GM19468 (cell line): ENCODE results near the gene MEMO1.
"Not testable (repeated sequence)": the region's sequence is repeated elsewhere in the genome, so short reads cannot be mapped to it uniquely, and the experiment has no call there.

Experiments used
- ATAC-seq: cut with Tn5 transposase; IDR thresholded peaks from one replicate; pipeline ENCODE4 v1.9.1; 2021; ENCODE audit warnings: mild to moderate bottlenecking, moderate library complexity, moderate number of reproducible peaks; ENCODE audit not compliant: unreplicated experiment; ENCODE audit errors: extremely low read depth

MEMO1 gene

DNA sequence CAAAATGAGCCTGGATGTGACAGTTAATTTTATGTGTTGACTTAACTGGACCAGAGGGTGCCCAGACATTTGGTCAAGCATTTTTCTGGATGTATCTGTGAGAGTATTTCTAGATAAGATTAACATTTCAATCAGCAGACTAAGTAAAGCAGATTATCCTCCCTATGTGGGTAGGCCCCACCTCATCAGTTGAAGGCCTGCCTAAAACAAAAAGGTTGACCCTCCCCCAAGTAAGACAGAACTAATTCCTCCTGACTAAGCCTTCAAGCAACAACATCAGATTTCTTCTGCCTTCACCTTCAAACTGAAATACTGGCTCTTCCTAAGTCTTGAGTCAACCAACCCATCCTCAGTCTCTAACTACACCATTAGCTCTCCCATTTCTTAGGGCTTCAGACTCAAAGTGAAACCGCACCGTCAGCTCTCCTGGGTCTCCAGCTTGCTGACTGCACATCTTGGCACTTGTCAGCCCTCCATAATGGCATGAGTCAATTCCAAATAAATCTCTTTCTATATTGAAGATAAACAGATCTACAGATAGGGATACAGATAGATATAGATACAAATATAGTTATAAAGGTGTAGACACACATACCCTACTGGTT lies 47.9 kb downstream of the MEMO1 start:
- ATAC-seq, result no peak

DNA sequence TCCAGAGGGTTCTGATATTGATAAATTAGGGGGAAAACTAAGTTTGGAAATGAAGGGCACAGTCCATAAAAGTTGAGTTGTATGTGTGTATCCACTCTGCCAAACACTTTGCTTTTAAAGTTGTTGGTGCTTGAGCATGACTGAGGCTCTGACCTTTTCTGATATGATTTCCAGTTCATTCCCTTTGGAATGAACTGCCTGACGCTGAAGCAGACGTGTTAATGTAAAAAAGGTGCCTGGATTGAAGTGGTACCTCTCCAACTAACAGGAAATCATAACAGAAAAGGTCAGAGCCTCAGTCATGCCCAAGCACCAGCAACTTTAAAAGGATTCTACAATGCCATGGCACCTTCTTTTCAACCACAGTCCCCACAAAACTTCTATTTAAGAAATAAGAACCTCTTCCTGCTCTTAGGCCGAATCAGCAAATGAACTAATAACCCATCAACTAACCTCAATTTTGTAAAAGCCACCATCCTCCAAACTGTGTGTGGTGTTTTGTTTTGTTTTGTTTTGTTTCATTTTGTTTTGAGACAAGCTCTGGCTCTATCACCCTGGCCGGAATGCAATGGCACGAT lies 52.6 kb downstream of the MEMO1 start:
- no peak for ATAC-seq

DNA sequence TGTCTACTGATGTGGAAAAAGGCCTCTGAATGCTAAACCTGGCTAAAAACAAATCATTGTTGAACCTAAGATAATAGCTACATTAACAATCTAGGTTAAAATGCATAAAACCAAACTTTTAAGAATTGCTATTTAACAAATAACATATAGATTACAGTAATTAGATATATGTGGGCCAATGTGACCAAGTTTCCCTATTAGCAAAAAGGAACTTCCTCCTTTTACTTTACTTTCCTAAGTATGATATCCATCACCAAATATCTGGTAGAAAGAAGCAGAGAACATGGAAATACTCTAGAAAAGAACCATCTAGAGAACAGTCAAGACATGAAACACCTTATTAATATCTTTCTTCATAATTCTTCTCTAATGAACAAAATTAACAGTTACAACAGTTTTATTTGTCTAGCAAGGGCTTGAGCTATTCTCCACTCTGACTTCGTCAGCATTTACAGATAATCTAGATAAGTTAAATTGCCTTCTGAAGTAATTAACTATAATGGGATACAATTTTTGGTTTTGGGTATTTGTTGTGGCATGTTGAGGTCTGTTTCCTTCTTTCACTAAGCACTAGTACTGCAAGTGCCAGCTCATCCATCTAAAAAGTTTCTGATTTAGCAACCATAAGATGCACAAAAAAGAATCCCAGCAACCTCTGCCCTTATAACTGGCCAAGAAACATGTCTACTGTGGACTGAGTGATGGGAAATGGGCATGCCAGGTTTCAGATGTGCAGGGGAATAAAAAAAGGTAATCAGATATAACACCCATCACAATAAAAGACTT lies 53.3 kb downstream of the MEMO1 start:
- ATAC-seq, result no peak

DNA sequence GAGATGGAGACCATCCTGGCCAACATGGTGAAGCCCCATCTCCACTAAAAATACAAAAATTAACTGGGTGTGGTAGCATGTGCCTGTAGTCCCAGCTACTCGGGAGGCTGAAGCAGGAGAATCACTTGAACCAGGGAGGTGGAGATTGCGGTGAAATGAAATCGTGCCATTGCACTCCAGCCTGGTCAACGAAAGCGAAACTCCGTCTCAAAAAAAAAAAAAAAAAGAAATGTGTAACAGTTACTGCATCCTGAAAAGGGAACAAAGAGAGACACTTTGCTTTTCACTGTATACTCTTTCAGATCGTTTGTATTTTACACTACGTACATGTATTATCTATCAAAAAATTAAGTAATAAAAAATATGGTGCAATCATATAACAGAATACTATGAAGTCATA lies 53.9 kb downstream of the MEMO1 start:
- ATAC-seq, result not testable (repeated sequence)

DNA sequence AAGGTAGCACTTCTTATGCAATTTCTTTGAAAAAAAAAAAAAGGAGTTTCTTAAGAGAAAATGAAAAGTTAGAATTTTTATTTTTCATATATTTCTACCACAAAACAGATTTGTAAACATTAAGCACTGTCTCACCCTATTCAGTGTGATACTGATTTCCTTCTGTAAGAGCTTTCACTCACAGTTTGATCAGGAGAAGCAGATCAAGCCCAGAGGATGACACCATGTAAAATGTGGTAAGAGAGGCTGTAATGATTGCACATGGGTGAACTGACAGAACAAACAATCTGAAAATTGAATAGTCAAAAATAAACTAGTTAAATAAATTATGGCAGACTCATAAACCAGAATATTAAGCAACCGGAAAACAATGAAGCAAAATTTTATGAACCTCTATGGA lies 54.5 kb downstream of the MEMO1 start:
- no peak for ATAC-seq

DNA sequence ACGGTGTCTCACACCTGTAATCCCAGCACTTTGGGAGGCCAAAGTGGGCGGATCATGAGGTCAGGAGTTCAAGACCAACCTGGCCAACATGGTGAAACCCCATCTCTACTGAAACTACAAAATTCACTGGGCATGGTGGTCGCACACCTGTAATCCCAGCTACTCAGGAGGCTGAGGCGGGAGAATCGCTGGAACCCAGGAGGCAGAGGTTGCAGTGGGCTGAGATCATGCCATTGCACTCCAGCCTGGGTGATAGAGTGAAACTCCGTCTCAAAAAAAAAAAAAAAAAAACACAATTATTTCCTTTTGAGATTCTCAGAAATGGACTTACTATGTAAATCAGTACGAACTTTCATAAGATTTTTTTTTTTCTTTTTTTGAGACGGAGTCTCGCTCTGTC lies 57.7 kb downstream of the MEMO1 start:
- ATAC-seq, result not testable (repeated sequence)

DNA sequence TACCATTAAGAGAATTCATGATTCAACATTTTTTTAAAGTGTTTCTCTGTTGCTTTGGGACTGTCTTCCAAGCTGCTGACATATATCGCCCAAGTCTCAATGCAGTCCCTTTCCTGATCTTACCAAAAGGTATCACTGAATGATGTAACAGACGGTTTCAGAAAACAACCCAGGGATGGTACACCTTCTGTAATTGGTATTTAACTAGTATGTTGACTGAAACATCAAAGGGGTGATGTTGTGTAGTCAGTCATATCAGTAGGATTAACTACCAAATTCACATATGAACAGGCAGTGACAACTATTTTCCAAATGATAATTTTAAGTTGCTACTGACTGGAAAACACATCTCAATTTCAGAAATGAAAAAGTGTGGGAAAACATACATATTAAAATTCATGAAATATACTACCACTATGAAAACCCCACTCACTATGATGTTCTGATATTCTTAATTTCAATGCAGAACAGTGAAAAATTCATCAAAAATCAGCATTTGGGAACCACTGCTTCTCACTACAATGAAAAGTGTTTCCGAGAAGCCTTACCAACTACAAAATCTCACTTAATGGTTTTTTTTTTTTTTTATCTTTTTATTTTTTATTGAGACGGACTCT lies 59.8 kb downstream of the MEMO1 start:
- no peak for ATAC-seq

DNA sequence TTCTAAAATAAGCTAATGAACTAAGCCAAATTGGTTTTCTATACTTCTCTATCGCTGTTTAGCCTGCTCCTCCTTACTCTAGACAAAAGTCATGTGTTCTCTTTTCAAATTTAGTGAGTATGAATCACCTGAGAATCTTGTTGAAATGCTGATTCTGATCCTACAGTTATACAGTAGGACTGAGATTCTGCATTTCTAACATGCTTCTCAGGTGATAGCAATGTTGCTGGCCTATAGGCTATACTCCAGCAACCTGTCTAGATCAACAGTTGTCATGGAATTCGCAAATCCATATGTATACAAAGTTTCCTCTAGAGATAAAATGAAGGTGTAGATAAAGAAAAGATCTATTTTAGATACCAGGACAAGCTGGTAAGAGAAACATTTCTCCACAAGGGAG lies 62.9 kb downstream of the MEMO1 start:
- ATAC-seq, result no peak

DNA sequence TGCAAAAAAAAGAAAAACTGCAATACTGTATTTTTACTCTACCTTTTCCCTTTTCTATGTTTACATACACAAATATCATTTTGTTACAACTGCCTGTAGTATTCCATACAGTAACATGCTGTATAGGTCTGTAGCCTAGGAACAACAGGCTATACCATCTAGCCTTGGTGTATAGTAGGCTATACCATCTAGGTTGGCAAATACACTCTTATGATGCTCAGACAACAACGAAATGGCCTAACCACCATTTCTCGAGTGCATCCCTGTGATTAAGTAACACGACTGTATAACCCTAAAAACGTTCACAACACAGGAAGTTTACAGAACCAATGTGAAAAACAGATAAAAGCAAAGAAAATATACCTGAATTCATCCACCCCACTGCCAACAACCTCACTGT lies 64.0 kb downstream of the MEMO1 start:
- ATAC-seq, result no peak

DNA sequence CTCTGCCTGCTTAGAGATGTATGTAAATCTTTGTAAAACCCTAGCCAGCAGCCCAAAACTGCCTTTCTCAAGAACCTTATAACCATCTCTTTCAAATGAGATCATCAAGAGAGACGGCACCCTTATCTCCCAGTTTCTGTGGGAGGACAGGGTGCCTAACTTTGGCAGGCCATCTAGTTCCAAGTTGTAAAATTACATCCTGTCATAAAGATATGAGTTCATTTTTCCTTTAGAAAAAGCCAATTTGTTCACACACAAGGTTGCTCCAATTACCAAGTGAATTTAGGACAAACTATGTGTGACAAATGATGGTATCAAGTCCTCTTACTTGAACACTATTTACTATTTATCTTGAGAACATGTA lies 65.3 kb downstream of the MEMO1 start:
- no peak for ATAC-seq

DNA sequence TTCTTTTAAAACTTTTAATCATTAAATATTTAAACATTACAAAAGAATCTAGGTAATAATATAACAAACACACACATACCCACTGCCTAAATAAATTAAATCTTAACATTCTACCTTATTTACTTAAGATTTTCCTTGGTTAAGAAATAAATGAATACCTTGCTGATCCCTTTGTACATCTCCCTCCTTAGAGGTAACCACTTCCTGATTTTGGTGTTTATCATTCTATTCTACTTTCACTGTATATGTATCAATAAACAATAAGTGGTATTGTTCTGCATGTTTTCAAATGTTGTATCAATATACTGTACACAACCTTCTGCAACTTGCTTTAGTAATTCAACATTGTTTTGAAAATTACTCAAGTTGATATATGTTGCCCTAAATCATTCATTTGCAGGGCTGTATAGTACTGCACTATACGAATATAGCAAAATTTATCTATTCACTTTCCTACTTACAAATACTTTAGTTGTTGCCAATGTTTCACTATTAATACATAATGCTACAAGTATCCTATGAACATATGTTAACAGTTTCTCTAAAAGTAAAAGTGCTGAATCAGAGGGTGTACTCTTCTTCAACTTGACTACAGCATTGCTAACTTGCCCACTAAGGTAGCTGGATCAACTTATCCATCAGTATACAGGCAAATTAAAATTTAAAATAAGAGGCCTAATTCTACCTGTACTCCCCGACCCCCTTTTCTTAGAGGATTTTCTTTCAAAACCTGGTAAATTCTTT lies 65.8 kb downstream of the MEMO1 start:
- no peak for ATAC-seq

DNA sequence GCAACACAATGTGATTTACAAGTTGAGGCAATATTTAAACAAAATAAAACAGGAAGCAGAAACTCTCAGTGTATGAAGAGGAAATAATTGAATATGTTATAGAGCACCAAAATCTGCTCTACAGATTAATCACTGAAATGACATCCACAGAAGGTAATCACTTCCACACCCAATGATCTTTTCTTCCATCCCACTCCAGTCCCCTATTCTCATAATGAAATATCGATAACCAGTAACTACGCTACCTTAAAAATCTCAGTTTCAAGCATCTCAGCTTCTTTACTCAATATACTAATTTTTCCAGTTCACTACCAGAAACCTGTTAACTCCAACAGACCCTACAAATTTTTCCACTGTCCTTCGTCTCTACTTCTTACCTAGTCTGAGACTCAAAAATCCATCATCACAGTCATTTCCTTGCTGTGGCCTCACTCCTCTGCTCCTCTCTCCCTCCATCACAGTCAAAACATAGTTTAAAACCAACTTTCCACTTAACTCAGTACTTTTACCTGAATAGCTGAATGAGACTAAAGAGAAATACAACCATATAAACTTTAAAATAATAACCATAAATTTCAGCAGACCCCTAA lies 67.1 kb downstream of the MEMO1 start:
- ATAC-seq, result no peak

DNA sequence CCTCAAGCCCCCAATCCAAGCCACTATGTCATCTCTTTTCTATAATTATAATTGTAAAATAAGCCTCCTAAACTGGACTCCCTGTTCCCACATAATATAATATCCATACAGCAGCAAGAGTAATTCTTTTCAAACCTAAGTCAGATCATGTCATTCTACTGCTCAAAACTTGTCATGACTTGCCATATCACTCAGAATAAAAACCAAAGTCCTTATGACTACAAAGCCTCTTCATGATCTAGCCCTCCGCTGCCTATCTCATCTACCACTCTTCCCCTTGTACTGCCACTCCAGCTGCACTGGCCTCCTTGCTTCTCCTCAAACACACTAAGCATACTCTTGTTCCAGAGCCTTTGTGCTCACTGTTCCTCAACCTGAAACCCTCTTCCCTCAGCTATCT lies 69.9 kb downstream of the MEMO1 start:
- ATAC-seq, result no peak

DNA sequence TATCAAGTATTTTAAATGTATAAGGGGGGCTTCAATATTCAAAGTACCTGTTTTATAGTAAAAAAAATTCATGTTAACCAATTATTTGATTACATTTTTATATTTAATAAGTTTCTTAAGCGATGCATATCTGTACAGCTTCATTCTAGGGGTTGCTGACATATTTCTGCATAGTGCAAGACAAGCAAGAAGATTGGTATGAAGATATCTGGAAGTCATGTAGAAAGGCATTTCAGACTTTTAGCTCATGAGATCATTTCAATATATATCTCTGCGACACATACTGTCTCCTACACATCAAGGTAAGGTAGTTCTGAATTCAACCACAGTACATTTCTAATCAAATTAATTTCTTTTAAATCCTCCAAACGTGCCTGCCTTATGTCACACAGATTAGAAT lies 73.1 kb downstream of the MEMO1 start:
- ATAC-seq, result no peak

DNA sequence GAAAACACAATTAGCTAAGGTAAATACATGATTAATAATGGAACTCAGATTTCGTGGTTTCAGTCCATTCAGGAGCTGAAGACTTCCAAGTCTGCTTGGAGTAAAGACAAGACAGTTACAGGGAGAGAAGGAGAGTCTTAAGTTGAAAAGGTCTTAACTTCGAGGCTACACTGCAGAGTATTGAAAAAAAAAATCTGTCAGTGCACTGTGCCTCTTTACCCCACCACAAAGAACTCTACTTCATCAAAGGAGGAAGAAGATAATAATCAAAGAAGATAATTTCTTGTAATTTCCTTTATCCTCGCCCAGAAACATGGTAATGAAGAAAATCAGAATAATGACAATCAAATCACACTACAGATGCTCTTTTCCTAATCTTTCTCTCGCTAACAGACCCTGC lies 75.4 kb downstream of the MEMO1 start:
- ATAC-seq, result no peak

DNA sequence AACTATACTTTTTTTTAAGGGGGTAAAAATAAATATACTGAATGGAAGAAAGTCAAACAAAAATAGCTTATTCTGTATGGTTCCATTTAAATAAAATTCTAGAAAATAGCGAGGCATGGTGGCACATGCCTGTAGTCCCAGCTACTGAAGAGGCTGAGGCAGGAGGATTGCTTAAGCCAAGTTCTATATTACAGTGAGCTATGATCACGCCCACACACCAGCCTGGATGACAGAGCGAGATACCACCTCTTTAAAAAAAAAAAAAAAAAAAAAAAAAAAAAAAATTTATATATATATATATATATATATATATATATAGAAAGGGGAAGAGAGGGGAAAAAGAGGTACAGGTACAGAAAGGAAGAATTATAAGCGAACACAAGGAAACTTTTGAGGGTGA lies 77.7 kb downstream of the MEMO1 start:
- no peak for ATAC-seq

DNA sequence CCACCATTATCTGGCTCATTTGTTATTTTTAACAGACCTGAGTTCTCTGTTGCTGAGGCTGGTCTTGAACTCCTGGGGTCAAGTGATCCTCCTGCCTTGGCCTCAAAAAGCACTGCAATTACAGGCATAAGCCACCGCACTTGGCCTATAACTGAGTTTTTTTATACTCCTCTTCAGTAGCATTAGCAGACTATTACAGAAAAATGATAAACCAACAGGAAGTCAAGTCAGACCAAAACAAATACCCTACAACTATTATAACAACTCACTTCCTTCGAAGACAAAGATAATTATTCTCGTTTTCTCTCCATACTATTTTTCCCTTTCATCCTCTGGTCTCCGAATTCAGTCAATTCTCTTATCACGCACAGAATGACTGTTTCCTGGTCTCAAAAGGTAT lies 78.2 kb downstream of the MEMO1 start:
- no peak for ATAC-seq

DNA sequence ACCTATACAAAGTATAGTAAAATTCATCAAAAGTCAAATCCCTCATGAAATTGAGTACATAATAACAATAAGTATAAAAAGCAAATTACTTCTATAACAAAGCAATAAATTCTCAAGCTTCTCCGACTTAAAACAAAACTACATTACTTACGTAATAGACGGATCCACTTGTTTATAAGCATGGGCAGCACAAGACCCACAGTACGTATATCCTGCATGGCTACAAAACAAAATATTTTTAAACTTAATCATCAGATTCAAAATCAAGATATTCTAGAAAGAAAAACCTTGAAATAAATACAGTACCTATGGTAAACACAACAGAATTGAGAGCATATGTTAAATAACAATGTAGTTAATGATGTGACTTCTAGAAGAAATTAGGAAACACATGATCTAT lies 78.9 kb downstream of the MEMO1 start:
- no peak for ATAC-seq

DNA sequence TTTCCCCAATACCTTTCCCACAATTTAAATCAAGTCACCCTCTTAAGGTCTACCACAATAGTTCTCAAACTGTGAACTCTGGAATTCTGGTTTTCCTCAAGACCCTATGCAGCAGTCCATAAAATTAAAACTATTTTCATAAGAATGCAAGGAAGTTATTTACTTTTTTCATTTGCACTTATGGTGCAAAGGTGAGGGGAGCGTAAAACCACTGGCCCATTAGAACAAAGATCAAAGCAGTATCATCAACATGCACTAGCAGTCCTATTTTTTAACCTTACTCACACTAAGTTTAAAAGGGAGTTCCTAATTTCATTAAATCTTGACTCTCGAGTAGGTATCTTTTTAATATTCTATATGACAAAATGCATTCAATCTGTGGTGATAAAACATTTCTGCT lies 85.3 kb downstream of the MEMO1 start:
- no peak for ATAC-seq

DNA sequence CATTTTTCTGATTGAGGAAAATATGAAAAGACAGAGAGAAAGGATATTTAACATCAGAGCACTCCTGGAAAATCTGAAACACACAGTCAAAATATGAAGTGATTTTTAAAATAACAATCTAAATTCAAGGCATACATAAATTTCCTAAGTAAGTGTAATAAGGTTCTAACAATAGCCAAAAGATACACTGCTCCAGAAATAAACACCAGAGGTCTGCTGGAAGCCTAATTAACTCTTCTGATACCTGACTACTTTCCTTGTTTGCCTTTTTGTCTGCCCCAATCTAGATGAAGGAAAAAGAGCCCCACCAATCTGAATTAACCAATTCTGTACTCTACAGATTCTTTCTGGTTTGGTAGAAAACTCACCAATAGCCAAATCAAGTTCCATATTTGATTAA lies 87.1 kb downstream of the MEMO1 start:
- no peak for ATAC-seq
